ENCODE results near the gene DUSP14. TPM values are rescaled to one million over a fixed set of nuclear protein-coding genes. Genes with fewer than 3 reads are reported as not detected.

Gene DUSP14
- total RNA-seq, 1 experiment from 2014 or later, result 22.4 TPM

DNA sequence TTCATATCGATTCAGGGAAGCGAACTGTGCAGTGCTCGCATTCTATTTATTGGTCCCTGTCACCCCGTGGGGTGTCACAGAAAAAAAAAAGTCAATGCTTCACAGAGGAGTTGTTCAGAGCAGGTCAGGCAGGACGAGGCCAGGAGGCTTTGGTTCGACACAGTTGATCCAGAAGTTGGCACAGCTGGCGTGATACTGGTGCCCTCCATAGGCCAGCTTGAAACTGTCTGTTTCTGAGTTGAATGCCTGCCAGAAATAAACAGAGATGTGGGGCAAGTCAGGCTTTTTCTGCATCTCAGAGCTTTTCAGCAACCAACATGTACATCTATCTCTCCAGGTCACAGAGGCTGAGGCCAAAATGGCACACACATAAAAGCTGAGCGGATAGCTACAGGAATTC lies 29.1 kb downstream of the DUSP14 start (continued):
- TF ChIP-seq, protein P1, sequence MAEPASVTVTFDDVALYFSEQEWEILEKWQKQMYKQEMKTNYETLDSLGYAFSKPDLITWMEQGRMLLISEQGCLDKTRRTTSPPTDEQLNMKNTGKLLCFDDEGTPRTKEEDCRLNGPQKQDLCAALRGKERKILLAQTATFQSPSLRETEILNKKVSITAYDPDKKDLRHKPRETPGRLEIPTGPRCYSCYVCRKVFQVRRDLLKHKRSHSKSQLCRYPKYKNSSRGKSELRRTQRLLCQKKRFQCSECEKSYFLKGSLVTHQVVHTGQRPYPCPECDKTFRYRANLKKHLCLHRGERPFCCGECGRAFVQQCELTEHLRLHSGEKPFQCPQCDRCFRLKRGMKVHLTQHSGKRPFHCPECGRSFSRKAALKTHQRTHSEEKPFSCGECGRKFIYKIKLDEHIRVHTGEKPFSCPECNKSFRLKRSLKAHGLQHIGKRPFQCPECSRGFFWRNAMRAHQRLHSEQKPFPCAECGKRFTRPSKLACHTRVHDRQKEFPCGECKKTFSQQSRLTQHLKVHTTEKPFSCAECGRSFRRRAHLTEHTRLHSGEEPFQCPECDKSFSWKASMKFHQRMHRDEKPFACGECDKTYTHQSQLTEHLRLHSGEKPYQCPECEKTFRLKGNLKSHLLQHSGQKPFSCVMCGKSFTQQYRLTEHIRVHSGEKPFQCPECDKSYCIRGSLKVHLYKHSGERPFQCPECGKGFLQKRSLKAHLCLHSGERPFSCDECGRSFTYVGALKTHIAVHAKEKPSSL (CRISPR knock-in tag; conservative IDR thresholded peaks at IDR 0.05), result no peak
- TF ChIP-seq, protein P2, sequence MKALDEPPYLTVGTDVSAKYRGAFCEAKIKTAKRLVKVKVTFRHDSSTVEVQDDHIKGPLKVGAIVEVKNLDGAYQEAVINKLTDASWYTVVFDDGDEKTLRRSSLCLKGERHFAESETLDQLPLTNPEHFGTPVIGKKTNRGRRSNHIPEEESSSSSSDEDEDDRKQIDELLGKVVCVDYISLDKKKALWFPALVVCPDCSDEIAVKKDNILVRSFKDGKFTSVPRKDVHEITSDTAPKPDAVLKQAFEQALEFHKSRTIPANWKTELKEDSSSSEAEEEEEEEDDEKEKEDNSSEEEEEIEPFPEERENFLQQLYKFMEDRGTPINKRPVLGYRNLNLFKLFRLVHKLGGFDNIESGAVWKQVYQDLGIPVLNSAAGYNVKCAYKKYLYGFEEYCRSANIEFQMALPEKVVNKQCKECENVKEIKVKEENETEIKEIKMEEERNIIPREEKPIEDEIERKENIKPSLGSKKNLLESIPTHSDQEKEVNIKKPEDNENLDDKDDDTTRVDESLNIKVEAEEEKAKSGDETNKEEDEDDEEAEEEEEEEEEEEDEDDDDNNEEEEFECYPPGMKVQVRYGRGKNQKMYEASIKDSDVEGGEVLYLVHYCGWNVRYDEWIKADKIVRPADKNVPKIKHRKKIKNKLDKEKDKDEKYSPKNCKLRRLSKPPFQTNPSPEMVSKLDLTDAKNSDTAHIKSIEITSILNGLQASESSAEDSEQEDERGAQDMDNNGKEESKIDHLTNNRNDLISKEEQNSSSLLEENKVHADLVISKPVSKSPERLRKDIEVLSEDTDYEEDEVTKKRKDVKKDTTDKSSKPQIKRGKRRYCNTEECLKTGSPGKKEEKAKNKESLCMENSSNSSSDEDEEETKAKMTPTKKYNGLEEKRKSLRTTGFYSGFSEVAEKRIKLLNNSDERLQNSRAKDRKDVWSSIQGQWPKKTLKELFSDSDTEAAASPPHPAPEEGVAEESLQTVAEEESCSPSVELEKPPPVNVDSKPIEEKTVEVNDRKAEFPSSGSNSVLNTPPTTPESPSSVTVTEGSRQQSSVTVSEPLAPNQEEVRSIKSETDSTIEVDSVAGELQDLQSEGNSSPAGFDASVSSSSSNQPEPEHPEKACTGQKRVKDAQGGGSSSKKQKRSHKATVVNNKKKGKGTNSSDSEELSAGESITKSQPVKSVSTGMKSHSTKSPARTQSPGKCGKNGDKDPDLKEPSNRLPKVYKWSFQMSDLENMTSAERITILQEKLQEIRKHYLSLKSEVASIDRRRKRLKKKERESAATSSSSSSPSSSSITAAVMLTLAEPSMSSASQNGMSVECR (CRISPR knock-in tag; IDR thresholded peaks at IDR 0.05; ENCODE audit: borderline replicate concordance), result no peak
- TF ChIP-seq HMGXB4 (CRISPR knock-in tag; IDR thresholded peaks at IDR 0.05) (no peak), E2F4 (CRISPR knock-in tag; IDR thresholded peaks at IDR 0.05; ENCODE audit: borderline replicate concordance, low read depth) (no peak), MAX (CRISPR knock-in tag; IDR thresholded peaks at IDR 0.05) (no peak)

- ATAC-seq, result no peak
- no peaks in the 10 kb centered on the region for H3K9me3 Mint-ChIP-seq
Observed at GRCh38 chr17:37519251-37519985, 29.7 kb downstream of the DUSP14 start.

More at GRCh38 chr17:37519251-37519985, 29.7 kb downstream of the DUSP14 start:
- H3K27me3 Mint-ChIP-seq (ENCODE audit: low read depth), result no peaks in the 10 kb centered on the region; the same call in 1 of the 2 replicates
- no peaks in the 10 kb centered on the region for H3K4me1 Mint-ChIP-seq
- H3K36me3 Mint-ChIP-seq, result peaks cover 22% of the 10 kb centered on the region
- POLR2A ChIA-PET, result no interaction called here
- no peak overlapping the region for H3K4me3 Mint-ChIP-seq
- TF ChIP-seq, protein P3, sequence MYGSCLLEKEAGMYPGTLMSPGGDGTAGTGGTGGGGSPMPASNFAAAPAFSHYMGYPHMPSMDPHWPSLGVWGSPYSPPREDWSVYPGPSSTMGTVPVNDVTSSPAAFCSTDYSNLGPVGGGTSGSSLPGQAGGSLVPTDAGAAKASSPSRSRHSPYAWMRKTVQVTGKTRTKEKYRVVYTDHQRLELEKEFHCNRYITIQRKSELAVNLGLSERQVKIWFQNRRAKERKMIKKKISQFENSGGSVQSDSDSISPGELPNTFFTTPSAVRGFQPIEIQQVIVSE (CRISPR knock-in tag; IDR thresholded peaks at IDR 0.05; ENCODE audit: borderline replicate concordance), result no peak
- TF ChIP-seq, protein P4, sequence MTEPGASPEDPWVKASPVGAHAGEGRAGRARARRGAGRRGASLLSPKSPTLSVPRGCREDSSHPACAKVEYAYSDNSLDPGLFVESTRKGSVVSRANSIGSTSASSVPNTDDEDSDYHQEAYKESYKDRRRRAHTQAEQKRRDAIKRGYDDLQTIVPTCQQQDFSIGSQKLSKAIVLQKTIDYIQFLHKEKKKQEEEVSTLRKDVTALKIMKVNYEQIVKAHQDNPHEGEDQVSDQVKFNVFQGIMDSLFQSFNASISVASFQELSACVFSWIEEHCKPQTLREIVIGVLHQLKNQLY (CRISPR knock-in tag; IDR thresholded peaks at IDR 0.05), result no peak
- TF ChIP-seq, protein P2 (CRISPR knock-in tag; IDR thresholded peaks at IDR 0.05; ENCODE audit: borderline replicate concordance), result no peak
- TF ChIP-seq, protein P5, sequence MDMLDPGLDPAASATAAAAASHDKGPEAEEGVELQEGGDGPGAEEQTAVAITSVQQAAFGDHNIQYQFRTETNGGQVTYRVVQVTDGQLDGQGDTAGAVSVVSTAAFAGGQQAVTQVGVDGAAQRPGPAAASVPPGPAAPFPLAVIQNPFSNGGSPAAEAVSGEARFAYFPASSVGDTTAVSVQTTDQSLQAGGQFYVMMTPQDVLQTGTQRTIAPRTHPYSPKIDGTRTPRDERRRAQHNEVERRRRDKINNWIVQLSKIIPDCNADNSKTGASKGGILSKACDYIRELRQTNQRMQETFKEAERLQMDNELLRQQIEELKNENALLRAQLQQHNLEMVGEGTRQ (CRISPR knock-in tag; IDR thresholded peaks at IDR 0.05), result no peak
- TF ChIP-seq, protein P6, sequence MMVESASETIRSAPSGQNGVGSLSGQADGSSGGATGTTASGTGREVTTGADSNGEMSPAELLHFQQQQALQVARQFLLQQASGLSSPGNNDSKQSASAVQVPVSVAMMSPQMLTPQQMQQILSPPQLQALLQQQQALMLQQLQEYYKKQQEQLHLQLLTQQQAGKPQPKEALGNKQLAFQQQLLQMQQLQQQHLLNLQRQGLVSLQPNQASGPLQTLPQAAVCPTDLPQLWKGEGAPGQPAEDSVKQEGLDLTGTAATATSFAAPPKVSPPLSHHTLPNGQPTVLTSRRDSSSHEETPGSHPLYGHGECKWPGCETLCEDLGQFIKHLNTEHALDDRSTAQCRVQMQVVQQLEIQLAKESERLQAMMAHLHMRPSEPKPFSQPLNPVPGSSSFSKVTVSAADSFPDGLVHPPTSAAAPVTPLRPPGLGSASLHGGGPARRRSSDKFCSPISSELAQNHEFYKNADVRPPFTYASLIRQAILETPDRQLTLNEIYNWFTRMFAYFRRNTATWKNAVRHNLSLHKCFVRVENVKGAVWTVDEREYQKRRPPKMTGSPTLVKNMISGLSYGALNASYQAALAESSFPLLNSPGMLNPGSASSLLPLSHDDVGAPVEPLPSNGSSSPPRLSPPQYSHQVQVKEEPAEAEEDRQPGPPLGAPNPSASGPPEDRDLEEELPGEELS (CRISPR knock-in tag; IDR thresholded peaks at IDR 0.05), result no peak
- H3K27ac Mint-ChIP-seq, result no peak overlapping the region
- DNase-seq (ENCODE audit: low spot score), result no peak
- CTCF ChIA-PET, result interaction anchor here (1.1 to 2.0 kb wide), 2 partner anchors 146 to 297 kb away, joined by 4 to 5 read pairs; no protein-coding TSS in a partner anchor

Measured in WTC11 (cell line).